ENCODE data around the gene PRKX.

GRCh38 chrX:3653111-3653510 is 60.3 kb downstream of the PRKX start:
- TF ChIP-seq CTCF (IDR thresholded peaks at IDR 0.05; ENCODE audit: low read depth, low read length, poor library complexity, severe bottlenecking) = no peak
- TF ChIP-seq EZH2phosphoT487 (IDR thresholded peaks at IDR 0.05; ENCODE audit: borderline replicate concordance, low read length) = no peak

Data from DOHH2 (cell line).